Left lung (tissue), 10 donors: Measurements from ENCODE around the gene VAV3. TPM values are rescaled to one million over a fixed set of nuclear protein-coding genes. Genes with fewer than 3 reads are reported as not detected.

ENCODE experiments used
- ATAC-seq: fragments of 200-7000 bp; cut with Tn5 transposase; one replicate; pipeline ENCODE4 v1.9.1; 2020; ENCODE audit warnings: moderate library complexity
- DNase-seq, 4 donors: peaks; one replicate each; pipeline ENCODE4 v3.0.0-alpha.2; 2013 to 2020
- H3K27ac ChIP-seq, 2 donors: fragments of 200-600 bp; sonication (generic) in 1 of 2; one replicate each; pipeline versions ENCODE4 v1.5.0 to v1.8.0; 2020 to 2021
- H3K27me3 ChIP-seq, 2 donors: fragments of 200-600 bp; sonication (generic) in 1 of 2; one replicate each; pipeline versions ENCODE4 v1.5.0 to v1.8.0; 2020 to 2021
- H3K36me3 ChIP-seq, 2 donors: fragments of 200-600 bp; sonication (generic) in 1 of 2; one replicate each; pipeline versions ENCODE4 v1.5.0 to v1.8.0; 2020 to 2021
- H3K4me1 ChIP-seq, 2 donors: fragments of 200-600 bp; one replicate each; pipeline ENCODE4 v1.8.0; 2021
- H3K4me3 ChIP-seq, 2 donors: fragments of 200-600 bp; sonication (generic) in 1 of 2; one replicate each; pipeline versions ENCODE4 v1.5.0 to v1.8.0; 2020 to 2021; ENCODE audit warnings: mild to moderate bottlenecking in 1 of 2
- H3K9me3 ChIP-seq, 2 donors: fragments of 200-600 bp; sonication (generic) in 1 of 2; one replicate each; pipeline versions ENCODE4 v1.5.0 to v1.8.0; 2020 to 2021
- CTCF ChIP-seq, 2 donors: fragments of 200-600 bp; sonication (generic) in 1 of 2; IDR thresholded peaks; one replicate each; pipeline versions ENCODE4 v1.5.0 to v1.8.0; 2021; ENCODE audit warnings: antibody characterized with exemption in 2 of 2
- intact Hi-C, 2 donors: fragments of 100-400 bp; cut with DNase I; formaldehyde crosslinking; loops; one replicate each; pipeline versions ENCODE4 v1.11.2 to v1.14.2; 2022
- polyA plus RNA-seq, 6 donors: library from polyadenylated mRNA; unstranded; fragments of 120-200 nt; gene quantifications; one replicate each; pipeline ENCODE4 v1.2.1, GENCODE V29; 2013; ENCODE audit not compliant: insufficient read length in 6 of 6
- total RNA-seq, 2 donors: library from RNA; stranded (reverse); fragmentation: NEBNext Ultra II Directional; extraction: Animal tissue kit (Norgen Biotek cat#: 25700); gene quantifications; one replicate each; pipeline ENCODE4 v1.2.1, GENCODE V29; 2021
- donor health status: DM: no; HTN: yes; CAD: no.
- donor health status: DM: no; HTN: no; CAD: no.

The VAV3 gene
- total and polyA plus RNA-seq, 8 donors = 5.3 to 14.5 (median 7.2) TPM

- peak overlapping the region in 1 of 2 donors; percentile 55 for H3K27ac ChIP-seq
- intact Hi-C loops = no loop called here
- H3K4me1 ChIP-seq = peaks cover 0 to 18% of the 10 kb centered on the region in 2 donors
- no peaks in the 10 kb centered on the region for H3K27me3 ChIP-seq
- ATAC-seq = no peak
- H3K9me3 ChIP-seq = no peaks in the 10 kb centered on the region
- H3K4me3 ChIP-seq = no peak overlapping the region
- H3K36me3 ChIP-seq = no peaks in the 10 kb centered on the region
- no peak for TF ChIP-seq CTCF (IDR thresholded peaks at IDR 0.05)
- no peak for DNase-seq
Measured at GRCh38 chr1:107829036-107829770, 135.8 kb downstream of the VAV3 start.

- ATAC-seq = no peak
- DNase-seq = no peak
- TF ChIP-seq CTCF (IDR thresholded peaks at IDR 0.05) = no peak
- H3K4me3 ChIP-seq = no peak overlapping the region
- H3K36me3 ChIP-seq = no peaks in the 10 kb centered on the region
- H3K4me1 ChIP-seq = peaks cover 0 to 15% of the 10 kb centered on the region in 2 donors
- no peak overlapping the region for H3K27ac ChIP-seq
- H3K27me3 ChIP-seq = no peaks in the 10 kb centered on the region
- peaks cover 0 to 7% of the 10 kb centered on the region in 2 donors for H3K9me3 ChIP-seq
- intact Hi-C loops = no loop called here
Measured at GRCh38 chr1:107824946-107825345, 140.0 kb downstream of the VAV3 start.

GRCh38 chr1:107821340-107821739, 143.6 kb downstream of the VAV3 start:
- H3K4me1 ChIP-seq = no peaks in the 10 kb centered on the region
- H3K27me3 ChIP-seq = no peaks in the 10 kb centered on the region
- H3K27ac ChIP-seq = no peak overlapping the region
- no peak for ATAC-seq
- H3K4me3 ChIP-seq = no peak overlapping the region
- TF ChIP-seq CTCF (IDR thresholded peaks at IDR 0.05) = no peak
- no peaks in the 10 kb centered on the region for H3K36me3 ChIP-seq
- DNase-seq = no peak
- intact Hi-C loops = no loop called here
- H3K9me3 ChIP-seq = peaks cover 0 to 7% of the 10 kb centered on the region in 2 donors

- no peak overlapping the region for H3K27ac ChIP-seq
- H3K4me1 ChIP-seq = no peaks in the 10 kb centered on the region
- peaks cover 0 to 7% of the 10 kb centered on the region in 2 donors for H3K9me3 ChIP-seq
- DNase-seq (no peak), ATAC-seq (no peak)
- H3K36me3 ChIP-seq = no peaks in the 10 kb centered on the region
- H3K4me3 ChIP-seq = no peak overlapping the region
- intact Hi-C loops = no loop called here
- TF ChIP-seq CTCF (IDR thresholded peaks at IDR 0.05) = no peak
- H3K27me3 ChIP-seq = no peaks in the 10 kb centered on the region
Measured at GRCh38 chr1:107820801-107821200, 144.2 kb downstream of the VAV3 start.

GRCh38 chr1:107817935-107818334, 147.0 kb downstream of the VAV3 start:
- intact Hi-C loops = no loop called here
- no peaks in the 10 kb centered on the region for H3K36me3 ChIP-seq
- H3K27ac ChIP-seq = no peak overlapping the region
- no peak for TF ChIP-seq CTCF (IDR thresholded peaks at IDR 0.05)
- peaks cover 0 to under 1% of the 10 kb centered on the region in 2 donors for H3K9me3 ChIP-seq
- H3K4me1 ChIP-seq = no peaks in the 10 kb centered on the region
- no peaks in the 10 kb centered on the region for H3K27me3 ChIP-seq
- DNase-seq (no peak), ATAC-seq (no peak)
- no peak overlapping the region for H3K4me3 ChIP-seq
